ENCODE data around the gene ASGR1. TPM values are rescaled to one million over a fixed set of nuclear protein-coding genes. Genes with fewer than 3 reads are reported as not detected.
"Not testable (repeated sequence)": the region's sequence is repeated elsewhere in the genome, so short reads cannot be mapped to it uniquely, and the experiment has no call there.

ASGR1 gene
- total RNA-seq, 1 experiment from 2014 or later: 0.95 TPM

GRCh38 chr17:7174603-7175326 is 4.4 kb downstream of the ASGR1 start:
- H3K79me2 ChIP-seq (ENCODE audit: low read length): no peaks in the 10 kb centered on the region
- no TSS peak for BruUV-seq (replicated peaks)
- H3K27me3 ChIP-seq (ENCODE audit: low read length): no peaks in the 10 kb centered on the region
- H3K4me1 ChIP-seq (ENCODE audit: insufficient read depth, low read length): no peaks in the 10 kb centered on the region
- H3K9ac ChIP-seq (ENCODE audit: low read length): no peak overlapping the region
- TF ChIP-seq CTCF (conservative IDR thresholded peaks at IDR 0.05; ENCODE audit: low read depth, low read length) (no peak), EZH2phosphoT487 (IDR thresholded peaks at IDR 0.05; ENCODE audit: borderline replicate concordance, low read length) (no peak), EZH2 (IDR thresholded peaks at IDR 0.05; ENCODE audit: low read length, unreplicated experiment) (no peak)
- ATAC-seq (no peak), DNase-seq (no peak)
- CTCF ChIA-PET: no interaction called here
- no peaks in the 10 kb centered on the region for H3F3A ChIP-seq (ENCODE audit: low read length, unreplicated experiment)
- no peak overlapping the region for H3K4me3 ChIP-seq (ENCODE audit: low read length)
- no peaks in the 10 kb centered on the region for H4K20me1 ChIP-seq (ENCODE audit: low read length)
- H3K27ac ChIP-seq (ENCODE audit: low read length): no peak overlapping the region
- no peaks in the 10 kb centered on the region for H3K9me2 ChIP-seq (replicated peaks; ENCODE audit: low read length)
- no peaks in the 10 kb centered on the region for H3K36me3 ChIP-seq (ENCODE audit: low read depth, low read length)
- no peak overlapping the region for H2AFZ ChIP-seq (ENCODE audit: low read length)
- POLR2A ChIA-PET (ENCODE audit: unreplicated experiment): no interaction called here
- no peak overlapping the region for H3K4me2 ChIP-seq (ENCODE audit: low read length)
- intact Hi-C loops (cut with micrococcal nuclease): no loop called here
- H3K9me3 ChIP-seq (ENCODE audit: low read length): no peaks in the 10 kb centered on the region

- no peak overlapping the region for H3K4me2 ChIP-seq (ENCODE audit: low read length)
- ATAC-seq (no peak), DNase-seq (no peak)
- BruUV-seq (replicated peaks): no TSS peak
- H3K27me3 ChIP-seq (ENCODE audit: low read length): no peaks in the 10 kb centered on the region
- no peaks in the 10 kb centered on the region for H3K4me1 ChIP-seq (ENCODE audit: insufficient read depth, low read length)
- H2AFZ ChIP-seq (ENCODE audit: low read length): no peak overlapping the region
- no peaks in the 10 kb centered on the region for H3F3A ChIP-seq (ENCODE audit: low read length, unreplicated experiment)
- intact Hi-C loops (cut with micrococcal nuclease): no loop called here
- no peaks in the 10 kb centered on the region for H3K9me3 ChIP-seq (ENCODE audit: low read length)
- no peaks in the 10 kb centered on the region for H4K20me1 ChIP-seq (ENCODE audit: low read length)
- no peak overlapping the region for H3K4me3 ChIP-seq (ENCODE audit: low read length)
- TF ChIP-seq EZH2phosphoT487 (IDR thresholded peaks at IDR 0.05; ENCODE audit: borderline replicate concordance, low read length) (no peak), CTCF (conservative IDR thresholded peaks at IDR 0.05; ENCODE audit: low read depth, low read length) (no peak), EZH2 (IDR thresholded peaks at IDR 0.05; ENCODE audit: low read length, unreplicated experiment) (no peak)
- no peak overlapping the region for H3K27ac ChIP-seq (ENCODE audit: low read length)
- no peaks in the 10 kb centered on the region for H3K36me3 ChIP-seq (ENCODE audit: low read depth, low read length)
- H3K9ac ChIP-seq (ENCODE audit: low read length): no peak overlapping the region
- H3K9me2 ChIP-seq (replicated peaks; ENCODE audit: low read length): no peaks in the 10 kb centered on the region
- ChIA-PET POLR2A (ENCODE audit: unreplicated experiment) (no interaction called here), CTCF (no interaction called here)
- H3K79me2 ChIP-seq (ENCODE audit: low read length): no peaks in the 10 kb centered on the region
Measured at GRCh38 chr17:7173687-7174602, 5.2 kb downstream of the ASGR1 start.

- H3K27me3 ChIP-seq (ENCODE audit: low read length); H3K27ac ChIP-seq (ENCODE audit: low read length); H3K9me2 ChIP-seq (replicated peaks; ENCODE audit: low read length); POLR2A ChIA-PET (ENCODE audit: unreplicated experiment); intact Hi-C loops (cut with micrococcal nuclease); H3K4me3 ChIP-seq (ENCODE audit: low read length); H3K9me3 ChIP-seq (ENCODE audit: low read length); H3F3A ChIP-seq (ENCODE audit: low read length, unreplicated experiment); CTCF ChIA-PET; BruUV-seq (replicated peaks); H4K20me1 ChIP-seq (ENCODE audit: low read length); H3K4me1 ChIP-seq (ENCODE audit: insufficient read depth, low read length); DNase-seq; H3K79me2 ChIP-seq (ENCODE audit: low read length); ATAC-seq; H3K9ac ChIP-seq (ENCODE audit: low read length); H3K36me3 ChIP-seq (ENCODE audit: low read depth, low read length); H3K4me2 ChIP-seq (ENCODE audit: low read length); H2AFZ ChIP-seq (ENCODE audit: low read length): not testable (repeated sequence)
Measured at GRCh38 chr17:7172522-7173191, 6.5 kb downstream of the ASGR1 start.

GRCh38 chr17:7169565-7169908 is 9.6 kb downstream of the ASGR1 start:
- POLR2A ChIA-PET (ENCODE audit: unreplicated experiment); H3K4me1 ChIP-seq (ENCODE audit: insufficient read depth, low read length); H3K4me2 ChIP-seq (ENCODE audit: low read length); H3K4me3 ChIP-seq (ENCODE audit: low read length); H3K9me3 ChIP-seq (ENCODE audit: low read length); H3K79me2 ChIP-seq (ENCODE audit: low read length); DNase-seq; H2AFZ ChIP-seq (ENCODE audit: low read length); H3K9ac ChIP-seq (ENCODE audit: low read length); CTCF ChIA-PET; ATAC-seq; BruUV-seq (replicated peaks); H3K27me3 ChIP-seq (ENCODE audit: low read length); H3K27ac ChIP-seq (ENCODE audit: low read length); H3F3A ChIP-seq (ENCODE audit: low read length, unreplicated experiment); H4K20me1 ChIP-seq (ENCODE audit: low read length); H3K9me2 ChIP-seq (replicated peaks; ENCODE audit: low read length); H3K36me3 ChIP-seq (ENCODE audit: low read depth, low read length); intact Hi-C loops (cut with micrococcal nuclease): not testable (repeated sequence)
